Kidney capillary endothelial cell (primary cell): ENCODE data around the gene ITIH4.

Experiments used
- DNase-seq: peaks from one replicate; pipeline ENCODE4 v3.0.0-alpha.2; 2018; ENCODE audit warnings: low spot score

ITIH4 gene

GRCh38 chr3:52831500-52832301 lies 1.2 kb upstream of the ITIH4 start:
- DNase-seq: peak; percentile 81

GRCh38 chr3:52829906-52830463 lies 487 bp downstream of the ITIH4 start:
- DNase-seq: no peak

- DNase-seq: no peak
Measured at GRCh38 chr3:52829482-52829881, 990 bp downstream of the ITIH4 start.

GRCh38 chr3:52827866-52828376 lies 2.6 kb downstream of the ITIH4 start:
- no peak for DNase-seq

DNA sequence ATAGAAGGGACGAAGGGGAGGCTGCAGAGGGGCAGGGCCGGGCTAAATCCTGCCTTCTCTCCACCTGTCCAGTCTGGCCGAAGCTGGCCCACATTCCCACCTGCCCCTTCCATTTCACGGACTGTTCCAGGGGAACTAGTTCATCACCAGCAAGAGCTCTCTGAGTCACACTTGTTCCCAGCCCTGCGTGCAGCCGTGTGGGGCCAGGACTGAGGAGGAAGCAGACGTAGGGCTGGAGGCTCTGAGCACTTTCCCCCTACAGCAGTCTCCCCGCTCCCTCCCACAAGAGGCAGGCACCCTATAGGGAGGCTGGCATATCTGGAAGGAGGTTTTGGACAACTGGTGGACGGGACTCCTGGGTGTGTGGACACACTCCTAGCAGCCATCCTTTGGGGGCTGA lies 3.0 kb downstream of the ITIH4 start:
- DNase-seq: no peak

DNA sequence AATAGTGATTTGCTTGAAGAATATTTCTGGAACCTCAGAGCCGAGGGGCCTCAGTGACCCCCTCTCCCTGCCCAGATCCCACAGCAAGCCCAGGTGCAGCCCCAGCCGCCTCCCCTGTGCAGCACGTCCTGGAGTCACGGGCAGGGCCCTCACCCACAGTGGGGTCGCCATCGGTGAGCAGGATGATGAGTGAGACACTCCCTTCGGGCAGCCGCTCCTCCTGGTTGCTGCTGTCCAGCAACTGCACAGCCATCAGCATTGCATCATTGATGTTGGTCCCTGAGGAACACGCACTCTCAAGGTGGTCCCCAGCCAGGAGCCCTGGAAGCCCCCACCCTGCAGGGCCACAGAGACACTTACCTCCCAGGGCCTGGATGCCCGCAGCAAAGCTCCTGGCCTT lies 6.4 kb downstream of the ITIH4 start:
- no peak for DNase-seq

GRCh38 chr3:52822363-52822762 lies 8.1 kb downstream of the ITIH4 start:
- no peak for DNase-seq

DNA sequence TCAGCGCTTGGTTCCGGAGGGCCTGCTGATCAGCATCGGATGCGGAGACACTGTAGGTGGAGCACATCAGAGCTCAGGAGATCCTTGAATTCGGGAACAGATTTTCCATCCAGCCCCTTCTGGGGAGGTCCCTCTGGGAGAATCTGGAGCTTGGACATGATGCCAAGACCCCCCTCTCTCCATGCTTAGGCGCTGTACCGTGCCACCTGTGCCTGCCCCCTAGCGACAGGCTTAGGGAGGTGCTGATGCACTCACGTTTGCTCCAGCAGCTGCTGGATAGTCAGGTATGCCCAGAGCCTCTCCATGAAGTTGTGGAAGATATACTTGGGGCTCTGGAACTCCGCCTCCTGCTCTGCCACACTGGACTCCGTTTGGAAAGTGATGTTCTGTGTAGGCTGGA lies 9.7 kb downstream of the ITIH4 start:
- no peak for DNase-seq

DNA sequence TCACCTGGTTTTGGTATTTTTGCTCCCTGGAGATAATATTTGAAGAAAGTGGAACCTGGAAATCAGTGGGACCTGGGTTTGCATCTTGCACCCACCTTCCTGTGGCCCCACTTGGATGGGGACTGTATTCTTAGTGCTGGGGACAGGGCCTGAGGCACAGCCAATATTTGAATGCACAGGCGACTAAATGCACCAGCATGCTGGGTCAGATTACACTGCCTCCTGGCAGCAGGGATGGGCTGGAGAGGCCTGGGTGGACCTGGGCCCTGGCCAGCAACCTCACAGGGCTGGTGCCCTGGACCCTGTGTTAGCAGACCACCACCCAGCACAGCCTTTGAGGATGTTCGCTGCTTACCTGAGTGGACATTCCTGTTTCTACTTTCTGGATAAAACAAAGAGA lies 10.5 kb downstream of the ITIH4 start:
- DNase-seq: no peak

DNA sequence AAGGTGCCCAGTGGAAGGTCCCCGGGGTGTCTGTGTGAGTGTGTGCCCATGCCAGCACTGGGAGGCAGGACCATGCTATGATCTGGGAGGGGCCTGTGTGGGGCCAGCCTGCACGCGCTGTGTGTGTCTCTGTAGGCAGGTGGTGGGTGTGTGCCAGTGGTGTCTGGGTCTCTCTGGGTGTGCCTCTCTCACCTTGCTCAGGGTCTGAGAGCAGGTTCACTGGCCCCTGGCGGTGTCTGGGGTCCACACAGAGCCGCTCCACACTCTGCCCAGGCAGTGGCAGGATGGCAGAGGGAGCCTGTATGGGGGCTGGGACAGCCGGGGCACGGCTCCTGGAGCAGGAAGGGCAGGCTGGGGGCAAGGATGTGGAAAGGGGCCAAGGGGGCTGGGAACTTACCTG lies 12.6 kb downstream of the ITIH4 start:
- DNase-seq: no peak

DNA sequence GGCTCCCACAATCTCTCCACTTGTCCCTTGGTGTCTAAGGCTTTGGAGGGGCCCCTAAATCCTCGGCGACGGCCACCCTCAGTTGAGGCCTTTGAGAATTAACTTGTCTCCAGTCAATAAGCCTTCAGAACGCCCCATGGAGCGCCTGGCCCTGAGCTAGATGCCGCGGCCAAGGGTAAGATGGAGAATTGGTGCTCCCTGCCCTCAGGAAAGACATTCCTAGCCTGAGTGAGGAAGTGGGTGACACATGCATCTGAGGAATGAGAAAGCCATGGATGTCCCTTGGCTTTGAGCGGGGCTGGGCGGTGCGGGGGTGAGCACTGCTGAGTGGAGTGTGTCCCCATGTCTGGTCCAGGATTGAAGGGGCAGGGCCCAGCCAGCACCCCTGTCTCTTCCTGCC lies 13.3 kb downstream of the ITIH4 start:
- no peak for DNase-seq

- DNase-seq: no peak
Measured at GRCh38 chr3:52816654-52817053, 13.8 kb downstream of the ITIH4 start.

DNA sequence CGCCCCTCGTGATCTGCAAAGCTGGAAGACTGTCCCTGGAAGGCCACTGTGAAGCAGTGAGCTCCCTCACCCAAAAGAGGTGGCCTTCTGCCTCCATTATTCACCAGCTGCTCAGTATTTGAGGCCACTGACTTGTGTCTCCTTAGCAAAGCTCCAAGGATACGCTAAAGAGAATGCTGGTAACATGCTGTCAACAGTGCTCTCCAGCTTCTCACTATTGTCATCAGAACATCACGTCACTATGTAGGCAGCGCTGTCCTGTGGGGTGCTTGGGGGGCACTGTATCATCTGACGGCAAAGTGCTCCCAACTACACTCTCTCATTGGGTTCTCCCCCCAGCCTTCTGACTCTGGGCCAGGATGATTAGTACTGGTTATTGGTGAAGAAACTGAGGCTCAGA lies 14.3 kb downstream of the ITIH4 start:
- DNase-seq: no peak

- no peak for DNase-seq
Measured at GRCh38 chr3:52813810-52814209, 16.7 kb downstream of the ITIH4 start.

DNA sequence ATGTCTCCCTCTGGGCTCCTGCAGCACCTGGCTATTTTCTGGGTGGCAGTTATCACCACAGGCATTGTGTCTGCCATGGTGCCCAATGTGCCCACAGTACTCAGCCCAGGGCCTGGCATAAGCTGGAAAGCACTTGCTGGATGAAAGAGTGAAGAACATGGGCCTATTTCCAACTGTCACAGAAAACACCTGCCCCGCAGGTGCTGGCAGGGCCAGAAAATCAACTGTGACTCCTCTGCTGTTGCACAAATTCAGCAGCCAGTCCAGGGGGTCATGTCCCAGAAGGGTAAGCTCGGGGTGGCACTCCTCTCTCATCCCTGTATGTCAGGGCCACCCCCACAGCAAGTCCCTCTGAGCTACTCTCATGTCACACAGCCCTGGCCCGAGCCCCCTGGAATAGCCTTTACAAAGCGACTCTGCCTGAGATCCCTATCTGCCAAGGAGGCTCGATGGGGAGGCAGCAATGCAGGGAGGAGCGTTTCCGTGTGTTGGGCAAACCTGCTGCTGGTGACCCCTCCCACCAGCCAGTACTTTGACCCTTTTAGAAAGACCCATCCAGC lies 18.9 kb downstream of the ITIH4 start:
- no peak for DNase-seq

GRCh38 chr3:52810923-52811322 lies 19.5 kb downstream of the ITIH4 start:
- DNase-seq: no peak

DNA sequence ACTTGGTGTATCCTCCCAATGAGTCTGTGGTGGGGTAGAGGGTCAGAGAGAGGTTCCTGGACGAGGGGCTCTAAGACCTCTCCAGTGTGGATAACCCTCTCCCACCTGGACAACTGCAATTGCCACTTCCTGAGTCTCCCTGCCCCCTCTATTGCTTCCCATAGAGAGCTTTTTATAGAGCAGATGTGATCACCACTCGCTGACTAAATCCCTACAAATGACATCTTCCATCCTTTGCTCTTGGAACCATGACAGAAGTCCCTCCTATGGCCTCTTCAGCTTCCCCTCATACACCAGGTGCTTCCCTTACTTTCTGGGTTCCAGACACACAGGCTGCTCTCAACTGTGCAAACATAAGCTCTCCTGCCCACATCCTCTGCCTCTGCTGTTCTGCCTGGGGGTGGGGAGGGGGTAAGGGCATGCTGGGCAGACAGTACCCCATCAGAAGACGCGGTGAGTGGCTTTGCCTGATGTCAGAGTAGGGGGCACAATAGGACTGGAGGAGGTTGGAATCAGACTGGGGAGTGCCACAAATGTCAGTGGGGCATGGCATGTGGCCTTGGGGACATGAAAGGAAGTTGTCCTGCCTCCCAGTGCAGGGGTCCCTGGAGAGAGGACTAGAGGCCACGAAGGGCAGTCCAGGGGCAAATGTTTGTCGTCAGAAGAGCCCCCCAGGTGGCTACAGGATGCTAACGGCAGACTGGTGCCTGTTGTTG lies 20.7 kb downstream of the ITIH4 start:
- no peak for DNase-seq

GRCh38 chr3:52809149-52809548 lies 21.3 kb downstream of the ITIH4 start:
- no peak for DNase-seq

DNA sequence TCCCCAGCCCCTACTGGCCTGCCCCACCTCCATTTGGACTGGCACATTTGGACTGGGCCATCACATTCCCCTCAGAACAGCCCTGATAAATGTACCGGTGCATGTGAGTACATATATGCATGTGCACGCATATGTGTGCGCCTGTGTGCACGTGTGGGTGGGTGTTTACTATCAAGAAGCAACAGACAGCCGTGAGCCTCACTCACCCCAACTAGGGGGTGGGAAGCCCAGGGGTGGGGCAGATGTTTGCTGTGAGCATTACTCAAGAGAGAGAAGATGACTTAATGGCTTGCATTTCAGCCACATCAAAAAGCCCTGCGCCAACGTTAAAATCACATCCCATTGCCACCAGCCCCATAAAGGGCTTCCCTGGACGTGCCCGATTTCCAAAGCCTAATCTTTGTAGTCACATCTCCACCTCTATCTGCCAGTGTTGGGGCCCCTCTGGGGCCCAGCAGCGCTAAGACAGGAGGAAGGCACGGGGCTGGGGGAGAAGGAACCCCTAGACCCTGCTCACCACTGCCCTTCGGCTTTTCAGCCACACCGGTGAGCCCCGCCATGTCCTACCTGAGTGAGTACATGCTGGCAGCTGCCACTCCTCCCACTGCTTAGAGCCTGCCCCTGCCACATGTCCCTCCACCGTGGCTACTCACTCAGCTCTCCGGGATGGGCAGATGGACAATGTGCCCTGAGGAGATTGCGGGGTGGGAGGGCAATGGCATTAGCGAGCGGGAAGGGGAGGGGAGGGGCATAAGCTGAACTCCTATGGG lies 25.0 kb downstream of the ITIH4 start:
- no peak for DNase-seq

- DNase-seq: no peak
Measured at GRCh38 chr3:52801839-52802238, 28.6 kb downstream of the ITIH4 start.

GRCh38 chr3:52800079-52800478 lies 30.4 kb downstream of the ITIH4 start:
- no peak for DNase-seq

DNA sequence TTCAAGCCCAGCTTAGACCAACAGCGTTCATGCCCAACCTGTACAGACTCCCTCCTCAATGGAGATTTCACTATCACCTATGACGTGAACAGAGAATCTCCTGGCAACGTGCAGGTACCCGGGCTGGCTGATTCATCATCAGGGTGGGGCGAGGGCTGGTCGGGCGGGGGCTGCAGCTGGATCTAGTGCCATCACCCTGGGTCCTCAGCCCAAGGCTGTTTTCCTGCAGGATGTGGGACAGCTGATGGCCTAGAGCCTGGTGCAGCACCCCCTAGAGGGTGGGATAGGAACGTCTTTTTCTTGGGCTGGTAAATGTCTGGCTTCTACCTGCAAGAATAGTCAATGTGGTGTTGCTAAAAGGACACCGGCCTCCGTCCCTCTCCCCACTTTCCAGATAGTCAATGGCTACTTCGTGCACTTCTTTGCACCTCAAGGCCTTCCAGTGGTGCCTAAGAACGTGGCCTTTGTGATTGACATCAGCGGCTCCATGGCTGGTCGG lies 31.4 kb downstream of the ITIH4 start:
- no peak for DNase-seq
